GM12865 (cell line): ENCODE results near the gene ESR2.

Experiments used
- DNase-seq: peaks from one replicate; pipeline ENCODE4 v3.0.0; 2010; ENCODE audit warnings: low read depth
- H3K4me3 ChIP-seq: 2 replicates; pipeline ENCODE4 v1.5.1; 2011; ENCODE audit warnings: mild to moderate bottlenecking, low read depth, low read length, control low read depth
- CTCF ChIP-seq: IDR thresholded peaks from 2 replicates; pipeline ENCODE4 v1.5.1; 2011; ENCODE audit warnings: low read length, control low read depth, low read depth, inconsistent platforms; ENCODE audit not compliant: insufficient read depth; ENCODE audit errors: missing control alignments

ESR2 gene

GRCh38 chr14:64115401-64115800 is 178.8 kb downstream of the ESR2 start:
- no peak for TF ChIP-seq CTCF
- DNase-seq, result no peak
- H3K4me3 ChIP-seq, result no peak overlapping the region

GRCh38 chr14:64114796-64115195 is 179.4 kb downstream of the ESR2 start:
- no peak overlapping the region for H3K4me3 ChIP-seq
- TF ChIP-seq CTCF, result no peak
- DNase-seq, result no peak

- no peak overlapping the region for H3K4me3 ChIP-seq
- no peak for DNase-seq
- no peak for TF ChIP-seq CTCF
These were observed 180.0 kb downstream of the ESR2 start for GRCh38 chr14:64114166-64114565.

- H3K4me3 ChIP-seq, result no peak overlapping the region
- no peak for DNase-seq
- no peak for TF ChIP-seq CTCF
These were observed 181.1 kb downstream of the ESR2 start for GRCh38 chr14:64112867-64113678.

- H3K4me3 ChIP-seq, result no peak overlapping the region
- DNase-seq, result no peak
- TF ChIP-seq CTCF, result no peak
These were observed 183.4 kb downstream of the ESR2 start for GRCh38 chr14:64110802-64111201.

- TF ChIP-seq CTCF, result no peak
- H3K4me3 ChIP-seq, result no peak overlapping the region
- no peak for DNase-seq
These were observed 184.2 kb downstream of the ESR2 start for GRCh38 chr14:64109819-64110554.
